IgD-negative memory B cell (primary cell): ENCODE data around the gene OPN3. TPM values are rescaled to one million over a fixed set of nuclear protein-coding genes. Genes with fewer than 3 reads are reported as not detected.
"Not testable (repeated sequence)": the region's sequence is repeated elsewhere in the genome, so short reads cannot be mapped to it uniquely, and the experiment has no call there.

Source experiments
- H3K27ac Mint-ChIP-seq, 3 donors: one replicate each; pipeline ENCODE4 v1.8.0; 2020 to 2022; ENCODE audit warnings: mild to moderate bottlenecking in 3 of 3, mixed read lengths in 3 of 3, moderate library complexity in 1 of 3
- H3K27me3 Mint-ChIP-seq: one replicate; pipeline ENCODE4 v1.8.0; 2021; ENCODE audit warnings: mixed read lengths
- H3K36me3 Mint-ChIP-seq: one replicate; pipeline ENCODE4 v1.8.0; 2020; ENCODE audit warnings: mild to moderate bottlenecking, mixed read lengths
- H3K4me1 Mint-ChIP-seq, 3 donors: one replicate each; pipeline ENCODE4 v1.8.0; 2020 to 2022; ENCODE audit warnings: mixed read lengths in 3 of 3, mild to moderate bottlenecking in 1 of 3
- H3K4me3 Mint-ChIP-seq, 4 donors: one replicate each; pipeline ENCODE4 v1.8.0; 2020 to 2022; ENCODE audit warnings: mild to moderate bottlenecking in 4 of 4, mixed read lengths in 4 of 4, moderate library complexity in 3 of 4
- H3K9me3 Mint-ChIP-seq, 3 donors: one replicate each; pipeline ENCODE4 v1.8.0; 2020 to 2021; ENCODE audit warnings: mixed read lengths in 3 of 3, mild to moderate bottlenecking in 1 of 3
- polyA plus RNA-seq: library from polyadenylated mRNA; unstranded; fragments of 300-500 nt; fragmentation: Illumina TruSeq; gene quantifications from one replicate; pipeline ENCODE4 v1.2.3, GENCODE V29; 2021

The OPN3 gene, protein sequence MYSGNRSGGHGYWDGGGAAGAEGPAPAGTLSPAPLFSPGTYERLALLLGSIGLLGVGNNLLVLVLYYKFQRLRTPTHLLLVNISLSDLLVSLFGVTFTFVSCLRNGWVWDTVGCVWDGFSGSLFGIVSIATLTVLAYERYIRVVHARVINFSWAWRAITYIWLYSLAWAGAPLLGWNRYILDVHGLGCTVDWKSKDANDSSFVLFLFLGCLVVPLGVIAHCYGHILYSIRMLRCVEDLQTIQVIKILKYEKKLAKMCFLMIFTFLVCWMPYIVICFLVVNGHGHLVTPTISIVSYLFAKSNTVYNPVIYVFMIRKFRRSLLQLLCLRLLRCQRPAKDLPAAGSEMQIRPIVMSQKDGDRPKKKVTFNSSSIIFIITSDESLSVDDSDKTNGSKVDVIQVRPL
- polyA plus RNA-seq = 76.7 TPM

GRCh38 chr1:241640149-241640866 lies at the start of gene OPN3, which contains the start of gene CHML:
Gene OPN3, minus strand, starts transcription at chr1:241640369. Its CDS starts 115 bp downstream, at chr1:241640254.
Gene CHML, minus strand, starts transcription at chr1:241640369. Its CDS starts 4,603 bp downstream, at chr1:241635766.
- Mint-ChIP-seq H3K4me1 (peaks cover 28 to 46% (median 46%) of the 10 kb centered on the region in 3 donors), H3K4me3 (peak within 1 kb of the TSS; percentile 88 to 96 (median 94))

DNA sequence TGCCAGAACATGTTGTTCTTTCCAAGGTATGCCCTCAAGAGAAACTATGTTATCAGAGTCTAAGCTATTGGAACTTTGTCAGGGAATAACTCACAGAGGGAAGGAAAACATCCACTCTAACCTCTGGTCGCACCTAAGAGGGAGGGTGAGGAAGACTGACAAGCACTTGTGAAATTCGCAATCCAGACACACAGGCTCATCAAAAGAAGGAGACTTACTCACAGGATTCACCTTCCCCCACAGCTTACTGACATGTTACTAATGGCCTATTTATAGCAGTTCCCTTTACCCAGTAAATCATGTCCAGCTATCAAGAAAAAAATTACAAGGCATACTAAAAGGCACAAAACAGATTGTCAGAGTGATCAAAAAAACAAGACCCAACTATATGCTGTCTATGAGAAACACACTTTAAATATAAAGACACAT lies 48.8 kb upstream of the OPN3 start:
- H3K4me1 Mint-ChIP-seq = no peaks in the 10 kb centered on the region
- H3K27me3 Mint-ChIP-seq = peaks cover 2% of the 10 kb centered on the region
- H3K4me3 Mint-ChIP-seq = no peak overlapping the region
- H3K36me3 Mint-ChIP-seq = no peaks in the 10 kb centered on the region
- peaks cover 0 to 3% (median 0%) of the 10 kb centered on the region in 3 donors for H3K9me3 Mint-ChIP-seq
- no peak overlapping the region for H3K27ac Mint-ChIP-seq

More at GRCh38 chr1:241640149-241640866, at the start of gene OPN3, which contains the start of gene CHML:
- peaks cover 0 to 7% (median 0%) of the 10 kb centered on the region in 3 donors for H3K9me3 Mint-ChIP-seq
- H3K27me3 Mint-ChIP-seq = no peaks in the 10 kb centered on the region
- H3K36me3 Mint-ChIP-seq = peaks cover 1% of the 10 kb centered on the region
- peak within 1 kb of the TSS; percentile 85 to 90 (median 88) for H3K27ac Mint-ChIP-seq

DNA sequence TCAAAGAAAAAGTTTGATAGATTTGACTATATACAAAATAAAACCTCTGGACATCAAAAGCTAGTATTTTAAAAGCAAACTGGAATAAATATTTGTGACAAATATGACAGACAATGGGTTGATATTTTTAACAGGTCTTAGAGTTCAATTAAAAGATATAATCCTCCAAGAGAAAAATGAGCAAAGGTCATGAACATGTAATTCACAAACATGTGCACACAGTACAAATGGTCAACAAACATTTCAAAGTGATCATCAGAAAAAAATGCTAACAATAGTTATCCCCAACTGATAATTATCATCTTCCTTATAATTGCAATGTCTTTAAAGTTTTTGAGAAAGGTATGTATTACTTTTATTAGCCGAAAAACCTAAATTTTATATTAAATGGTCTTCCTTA lies 43.9 kb upstream of the OPN3 start:
- Mint-ChIP-seq H3K27me3 (peaks cover 9% of the 10 kb centered on the region), H3K4me3 (no peak overlapping the region), H3K4me1 (no peaks in the 10 kb centered on the region), H3K36me3 (no peaks in the 10 kb centered on the region), H3K27ac (no peak overlapping the region), H3K9me3 (peaks cover 0 to 5% (median 2%) of the 10 kb centered on the region in 3 donors)

- peaks cover 0 to 3% (median 2%) of the 10 kb centered on the region in 3 donors for H3K9me3 Mint-ChIP-seq
- peaks cover 0 to 2% (median 2%) of the 10 kb centered on the region in 3 donors for H3K4me1 Mint-ChIP-seq
- H3K27me3 Mint-ChIP-seq = peaks cover 9% of the 10 kb centered on the region
- no peak overlapping the region for H3K27ac Mint-ChIP-seq
- H3K36me3 Mint-ChIP-seq = no peaks in the 10 kb centered on the region
- no peak overlapping the region for H3K4me3 Mint-ChIP-seq
Measured at GRCh38 chr1:241682921-241683320, 42.8 kb upstream of the OPN3 start.

- H3K4me1 Mint-ChIP-seq = peaks cover 8 to 10% (median 9%) of the 10 kb centered on the region in 3 donors
- not testable (repeated sequence) for H3K4me3 Mint-ChIP-seq, H3K27ac Mint-ChIP-seq, H3K9me3 Mint-ChIP-seq, H3K27me3 Mint-ChIP-seq, H3K36me3 Mint-ChIP-seq
Measured at GRCh38 chr1:241681861-241682448, 41.8 kb upstream of the OPN3 start.

- Mint-ChIP-seq H3K4me1 (peaks cover 8 to 12% (median 11%) of the 10 kb centered on the region in 3 donors), H3K27me3 (peaks cover 9% of the 10 kb centered on the region), H3K36me3 (no peaks in the 10 kb centered on the region), H3K4me3 (no peak overlapping the region), H3K27ac (no peak overlapping the region), H3K9me3 (peaks cover 0 to 3% (median 2%) of the 10 kb centered on the region in 3 donors)
Measured at GRCh38 chr1:241679961-241680360, 39.8 kb upstream of the OPN3 start.

GRCh38 chr1:241679404-241679803 lies 39.2 kb upstream of the OPN3 start:
- H3K36me3 Mint-ChIP-seq = no peaks in the 10 kb centered on the region
- no peak overlapping the region for H3K4me3 Mint-ChIP-seq
- H3K27ac Mint-ChIP-seq = no peak overlapping the region
- H3K4me1 Mint-ChIP-seq = peaks cover 8 to 12% (median 11%) of the 10 kb centered on the region in 3 donors
- peaks cover 6% of the 10 kb centered on the region for H3K27me3 Mint-ChIP-seq
- H3K9me3 Mint-ChIP-seq = peaks cover 0 to 3% (median 2%) of the 10 kb centered on the region in 3 donors

GRCh38 chr1:241678536-241678935 lies 38.4 kb upstream of the OPN3 start:
- H3K36me3 Mint-ChIP-seq = no peaks in the 10 kb centered on the region
- no peak overlapping the region for H3K27ac Mint-ChIP-seq
- H3K4me3 Mint-ChIP-seq = no peak overlapping the region
- H3K4me1 Mint-ChIP-seq = peaks cover 8 to 12% (median 11%) of the 10 kb centered on the region in 3 donors
- peaks cover 6% of the 10 kb centered on the region for H3K27me3 Mint-ChIP-seq
- peaks cover 0 to 3% (median 2%) of the 10 kb centered on the region in 3 donors for H3K9me3 Mint-ChIP-seq

DNA sequence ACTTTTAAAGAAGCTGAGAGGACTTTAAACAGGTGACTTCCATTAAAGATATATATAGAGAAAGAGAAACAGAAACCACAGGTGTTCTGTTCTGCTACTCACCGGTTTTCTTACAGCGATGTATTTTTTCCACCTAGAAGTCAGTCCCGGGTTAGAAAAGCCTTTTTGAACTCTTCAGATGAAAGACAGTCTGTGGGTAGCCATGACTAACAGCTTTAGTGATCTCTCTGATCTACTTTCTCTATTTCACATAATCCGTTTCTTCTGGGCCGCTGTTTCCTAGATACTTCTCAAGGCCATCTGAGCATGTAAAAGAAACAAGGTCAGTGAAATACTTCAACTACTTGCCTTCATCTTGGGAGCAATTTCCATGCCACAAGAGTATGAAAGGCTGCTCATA lies 37.0 kb upstream of the OPN3 start:
- Mint-ChIP-seq H3K4me3 (peak overlapping the region; percentile 15 to 92 (median 74)), H3K27ac (peak overlapping the region in 2 of 3 donors; percentile 76 to 93), H3K27me3 (peaks cover 4% of the 10 kb centered on the region)

DNA sequence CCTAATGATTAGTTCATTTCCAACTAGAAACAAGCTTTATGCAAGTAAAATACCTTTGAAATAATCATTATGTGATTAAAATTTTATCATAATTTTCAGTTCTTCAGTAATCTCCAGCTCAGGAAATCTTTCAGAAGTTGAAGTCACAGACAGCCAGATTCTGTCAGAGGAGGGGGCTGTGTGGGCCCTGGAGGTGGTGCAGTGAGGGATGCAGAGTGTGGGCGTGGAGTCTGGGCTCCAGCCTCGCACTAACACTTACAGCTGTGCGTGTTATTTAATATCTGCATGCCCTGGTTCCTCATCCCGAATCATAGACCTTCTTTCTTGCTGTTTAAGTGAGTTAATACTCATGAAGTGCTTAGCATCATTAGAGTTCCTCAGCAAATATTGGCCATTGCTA lies 35.8 kb upstream of the OPN3 start:
- Mint-ChIP-seq H3K36me3 (peaks cover 2% of the 10 kb centered on the region), H3K27me3 (peaks cover 5% of the 10 kb centered on the region), H3K9me3 (peaks cover 0 to 3% (median 0%) of the 10 kb centered on the region in 3 donors), H3K4me3 (no peak overlapping the region), H3K27ac (peak overlapping the region in 1 of 3 donors; percentile 10), H3K4me1 (peaks cover 8 to 13% (median 11%) of the 10 kb centered on the region in 3 donors)

More for the DNA sequence above, 37.0 kb upstream of the OPN3 start:
- peaks cover 8 to 13% (median 11%) of the 10 kb centered on the region in 3 donors for H3K4me1 Mint-ChIP-seq
- H3K9me3 Mint-ChIP-seq = peaks cover 0 to 3% (median 0%) of the 10 kb centered on the region in 3 donors
- H3K36me3 Mint-ChIP-seq = no peaks in the 10 kb centered on the region

GRCh38 chr1:241674805-241675384 lies 34.7 kb upstream of the OPN3 start:
- Mint-ChIP-seq H3K4me3 (no peak overlapping the region), H3K27ac (no peak overlapping the region), H3K27me3 (peaks cover 1% of the 10 kb centered on the region), H3K9me3 (no peaks in the 10 kb centered on the region), H3K4me1 (peaks cover 8 to 13% (median 11%) of the 10 kb centered on the region in 3 donors), H3K36me3 (peaks cover 2% of the 10 kb centered on the region)

DNA sequence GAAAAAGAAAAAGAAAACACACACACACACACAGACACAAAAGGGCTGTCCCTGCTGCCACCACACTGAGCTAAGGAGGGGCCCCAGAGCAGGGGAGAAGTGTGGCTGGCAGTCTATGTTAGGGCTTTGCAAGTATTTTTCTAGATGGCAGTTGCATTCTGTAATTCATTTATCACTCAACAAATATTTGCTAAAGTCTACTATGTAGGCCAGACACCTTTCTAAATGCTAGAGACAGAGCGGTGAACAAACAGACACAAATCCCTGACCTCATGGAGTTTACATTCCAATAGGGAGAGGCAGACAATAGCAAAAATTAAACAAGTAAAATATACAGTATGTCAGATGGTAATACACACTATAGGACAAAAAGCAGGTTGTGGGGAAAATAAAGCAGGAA lies 32.1 kb upstream of the OPN3 start:
- H3K9me3 Mint-ChIP-seq = no peaks in the 10 kb centered on the region
- H3K27me3 Mint-ChIP-seq = peaks cover 1% of the 10 kb centered on the region
- H3K27ac Mint-ChIP-seq = no peak overlapping the region
- H3K4me1 Mint-ChIP-seq = peaks cover 2 to 6% (median 3%) of the 10 kb centered on the region in 3 donors
- H3K36me3 Mint-ChIP-seq = peaks cover 2% of the 10 kb centered on the region
- no peak overlapping the region for H3K4me3 Mint-ChIP-seq

DNA sequence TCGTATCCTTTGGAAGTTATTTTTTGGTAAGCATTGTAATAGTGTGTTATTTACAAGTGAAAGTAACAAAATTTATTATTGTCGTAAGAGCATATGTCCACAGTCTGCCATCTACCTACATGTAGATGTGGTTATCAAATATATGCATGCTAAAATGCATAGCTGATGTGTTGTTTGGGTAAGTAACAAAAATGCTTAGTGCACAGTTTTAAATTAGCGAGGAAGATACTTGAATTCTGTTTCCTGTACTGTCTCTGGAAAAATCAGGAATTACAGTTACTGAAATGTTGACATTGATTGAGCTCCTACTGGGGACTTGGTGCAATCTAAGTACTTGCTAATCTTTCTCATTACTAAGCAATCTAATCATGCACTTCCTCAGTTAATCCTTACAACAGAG lies 26.2 kb upstream of the OPN3 start:
- H3K4me1 Mint-ChIP-seq = no peaks in the 10 kb centered on the region
- peaks cover 3% of the 10 kb centered on the region for H3K27me3 Mint-ChIP-seq
- H3K9me3 Mint-ChIP-seq = peaks cover 0 to 2% (median 0%) of the 10 kb centered on the region in 3 donors
- no peak overlapping the region for H3K27ac Mint-ChIP-seq
- H3K36me3 Mint-ChIP-seq = peaks cover 5% of the 10 kb centered on the region
- H3K4me3 Mint-ChIP-seq = no peak overlapping the region

- Mint-ChIP-seq H3K27me3 (peaks cover 8% of the 10 kb centered on the region), H3K4me1 (no peaks in the 10 kb centered on the region), H3K4me3 (no peak overlapping the region), H3K27ac (no peak overlapping the region), H3K9me3 (no peaks in the 10 kb centered on the region), H3K36me3 (peaks cover 5% of the 10 kb centered on the region)
Measured at GRCh38 chr1:241660424-241660972, 20.3 kb upstream of the OPN3 start.
